Keratinocyte (primary cell): ENCODE results near the gene SMC4. TPM values are rescaled to one million over a fixed set of nuclear protein-coding genes. Genes with fewer than 3 reads are reported as not detected.

ENCODE experiments used
- DNase-seq: peaks from one replicate; pipeline ENCODE4 v3.0.0-alpha.2; 2011; ENCODE audit warnings: low read depth, missing footprints, low spot score
- FAIRE-seq: peaks from 2 replicates; lab custom pipeline; 2011; peaks lifted over from hg19 to GRCh38; lab: Jason Lieb, UNC
- H2AFZ ChIP-seq: 2 replicates; pipeline ENCODE4 v1.6.0; 2012; ENCODE audit warnings: low read length, control low read depth, inconsistent platforms; ENCODE audit not compliant: control insufficient read depth
- H3K27ac ChIP-seq: 2 replicates; pipeline ENCODE4 v1.5.1; 2011; ENCODE audit warnings: low read length; ENCODE audit not compliant: control insufficient read depth, insufficient read depth
- H3K27me3 ChIP-seq: 3 replicates; pipeline ENCODE4 v1.6.0; 2011; ENCODE audit warnings: low read length; ENCODE audit not compliant: control insufficient read depth, insufficient read depth; ENCODE audit errors: extremely low read depth
- H3K36me3 ChIP-seq, 2 experiments: 2 replicates in 1 of 2; 3 replicates in 1 of 2; pipeline ENCODE4 v1.5.1; 2011; ENCODE audit warnings: low read length in 2 of 2, mild to moderate bottlenecking in 1 of 2; ENCODE audit not compliant: control insufficient read depth in 2 of 2, insufficient read depth in 2 of 2; ENCODE audit errors: extremely low read depth in 1 of 2
- H3K4me1 ChIP-seq: 3 replicates; pipeline ENCODE4 v1.5.1; 2011; ENCODE audit warnings: low read length; ENCODE audit not compliant: control insufficient read depth, insufficient read depth; ENCODE audit errors: extremely low read depth
- H3K4me2 ChIP-seq: 3 replicates; pipeline ENCODE4 v1.6.0; 2011; ENCODE audit warnings: low read depth, low read length; ENCODE audit not compliant: control insufficient read depth, insufficient read depth; ENCODE audit errors: extremely low read depth
- H3K4me3 ChIP-seq, 3 experiments: fragments of 200-600 bp in 1 of 3; sonication (generic) in 1 of 3; 2 replicates in 2 of 3; 3 replicates in 1 of 3; pipeline ENCODE4 v1.5.1; 2011 to 2016; ENCODE audit warnings: low read length in 3 of 3, mild to moderate bottlenecking in 3 of 3, control low read depth in 2 of 3, inconsistent platforms in 1 of 3, low read depth in 1 of 3, mixed read lengths in 1 of 3, mixed run types in 1 of 3, moderate library complexity in 1 of 3; ENCODE audit not compliant: control insufficient read depth in 2 of 3, insufficient read depth in 2 of 3; ENCODE audit errors: extremely low read depth in 1 of 3
- H3K79me2 ChIP-seq: 2 replicates; pipeline ENCODE4 v1.6.0; 2012; ENCODE audit warnings: low read length; ENCODE audit not compliant: control insufficient read depth, insufficient read depth
- H3K9ac ChIP-seq: 3 replicates; pipeline ENCODE4 v1.6.0; 2011; ENCODE audit warnings: low read length; ENCODE audit not compliant: control insufficient read depth, insufficient read depth; ENCODE audit errors: extremely low read depth
- H3K9me1 ChIP-seq: 3 replicates; pipeline ENCODE4 v1.6.0; 2011; ENCODE audit warnings: low read length; ENCODE audit not compliant: control insufficient read depth, insufficient read depth; ENCODE audit errors: extremely low read depth
- H3K9me3 ChIP-seq: 2 replicates; pipeline ENCODE4 v1.5.1; 2012; ENCODE audit warnings: low read depth, low read length; ENCODE audit not compliant: control insufficient read depth
- H4K20me1 ChIP-seq: 3 replicates; pipeline ENCODE4 v1.6.0; 2011; ENCODE audit warnings: low read length; ENCODE audit not compliant: control insufficient read depth, insufficient read depth; ENCODE audit errors: extremely low read depth
- CTCF ChIP-seq, 3 experiments: IDR thresholded peaks in 1 of 3; conservative IDR thresholded peaks in 1 of 3; optimal IDR thresholded peaks in 1 of 3; 2 replicates in 2 of 3; 3 replicates in 1 of 3; pipeline versions ENCODE3 to v1.5.1; 2011; ENCODE audit warnings: low read length in 3 of 3, mild to moderate bottlenecking in 3 of 3, moderate library complexity in 2 of 3, control low read depth in 1 of 3, inconsistent platforms in 1 of 3; ENCODE audit not compliant: insufficient read depth in 2 of 3; ENCODE audit errors: extremely low read depth in 1 of 3
- EZH2 ChIP-seq: IDR thresholded peaks from one replicate; pipeline ENCODE4 v1.6.1; 2012; ENCODE audit warnings: inconsistent platforms, mild to moderate bottlenecking, low read length, moderate library complexity
- dilution Hi-C: fragments of 300-500 bp; cut with MboI; formaldehyde crosslinking; loops from one replicate; pipeline ENCODE4 v1.7.0; 2020; ENCODE audit warnings: low sequenced_read_pairs; ENCODE audit not compliant: extremely low pct_ligation_motif_present
- polyA plus RNA-seq, 5 experiments: library from polyadenylated mRNA; depleted of rRNA in 3 of 5; stranded (reverse) in 3 of 5; stranded (forward) in 1 of 5; unstranded in 1 of 5; fragments of >200 nt; gene quantifications; 1 replicate in 1 of 5; 2 replicates in 3 of 5; 3 replicates in 1 of 5; pipeline versions ENCODE4 v1.2.1 to v1.2.3, GENCODE V29; 2011 to 2012; ENCODE audit warnings: missing spikeins in 2 of 5, low read depth in 1 of 5, low replicate concordance in 1 of 5

Gene SMC4
- polyA plus RNA-seq, 1 donor (not counting 4 experiments of a cell fraction or from before 2014, with no cell fraction given), result 45.2 TPM

GRCh38 chr3:160477750-160478149, 78.3 kb downstream of the SMC4 start:
- peaks cover 18% of the 10 kb centered on the region for H3K4me1 ChIP-seq
- no peak for FAIRE-seq
- H3K27me3 ChIP-seq, result no peaks in the 10 kb centered on the region
- dilution Hi-C loops, result no loop called here
- H2AFZ ChIP-seq, result no peak overlapping the region
- H3K4me2 ChIP-seq, result no peak overlapping the region
- H3K36me3 ChIP-seq, result peaks cover 0 to 1% of the 10 kb centered on the region in 2 experiments
- no peak for DNase-seq
- H3K9me1 ChIP-seq, result peaks cover 2% of the 10 kb centered on the region
- H3K9ac ChIP-seq, result no peak overlapping the region
- no peaks in the 10 kb centered on the region for H3K79me2 ChIP-seq
- TF ChIP-seq CTCF (optimal IDR thresholded peaks at IDR 0.05 in 1 of 3, IDR thresholded peaks at IDR 0.05 in 1 of 3, conservative IDR thresholded peaks at IDR 0.05 in 1 of 3; ENCODE audit: extremely low read depth in 1 of 3, insufficient read depth in 2 of 3, low read length in 3 of 3) (no peak), EZH2 (no peak)
- no peak overlapping the region for H3K4me3 ChIP-seq
- H3K9me3 ChIP-seq, result no peaks in the 10 kb centered on the region
- H4K20me1 ChIP-seq, result no peaks in the 10 kb centered on the region
- no peak overlapping the region for H3K27ac ChIP-seq

GRCh38 chr3:160478338-160478737, 78.9 kb downstream of the SMC4 start:
- FAIRE-seq, result no peak
- dilution Hi-C loops, result no loop called here
- H3K4me2 ChIP-seq, result no peak overlapping the region

More at GRCh38 chr3:160478338-160478737, 78.9 kb downstream of the SMC4 start:
- Histone ChIP-seq H2AFZ (no peak overlapping the region), H3K27ac (no peak overlapping the region), H3K9ac (no peak overlapping the region), H3K9me1 (peaks cover 2% of the 10 kb centered on the region), H3K4me1 (peaks cover 17% of the 10 kb centered on the region), H3K9me3 (no peaks in the 10 kb centered on the region), H3K36me3 (peaks cover 0 to 1% of the 10 kb centered on the region in 2 experiments), H3K27me3 (no peaks in the 10 kb centered on the region), H4K20me1 (no peaks in the 10 kb centered on the region), H3K4me3 (no peak overlapping the region), H3K79me2 (no peaks in the 10 kb centered on the region)
- DNase-seq, result no peak
- TF ChIP-seq CTCF (optimal IDR thresholded peaks at IDR 0.05 in 1 of 3, IDR thresholded peaks at IDR 0.05 in 1 of 3, conservative IDR thresholded peaks at IDR 0.05 in 1 of 3; ENCODE audit: extremely low read depth in 1 of 3, insufficient read depth in 2 of 3, low read length in 3 of 3) (no peak), EZH2 (no peak)
